Body of pancreas (tissue), 4 donors: ENCODE results near the gene ABCA10.

Source experiments
- CTCF ChIP-seq, 7 experiments: fragments of 450-650 bp in 4 of 7; fragments of 200-600 bp in 3 of 7; sonication (generic) in 3 of 7; IDR thresholded peaks; one replicate each; pipeline ENCODE4 v1.5.1; 2016 to 2019; ENCODE audit warnings: antibody characterized with exemption in 7 of 7
- POLR2A ChIP-seq, 3 donors: fragments of 450-650 bp; IDR thresholded peaks; one replicate each; pipeline ENCODE4 v1.6.1; 2016; ENCODE audit warnings: antibody characterized with exemption in 3 of 3, mild to moderate bottlenecking in 2 of 3

GRCh38 chr17:69166957-69167356 is 61.7 kb downstream of the ABCA10 start:
- no peak for TF ChIP-seq CTCF (IDR thresholded peaks at IDR 0.05)
- TF ChIP-seq POLR2A (IDR thresholded peaks at IDR 0.05), result no peak
